IPS-18a (cell line): ENCODE measurements around the gene ABHD1.
"Not testable (repeated sequence)": the region's sequence is repeated elsewhere in the genome, so short reads cannot be mapped to it uniquely, and the experiment has no call there.

Experiments used
- H3K27ac ChIP-seq: one replicate; pipeline ENCODE4 v1.5.1; 2013; ENCODE audit warnings: low read length
- H3K27me3 ChIP-seq: one replicate; pipeline ENCODE4 v1.6.1; 2013; ENCODE audit warnings: mild to moderate bottlenecking, low read length; ENCODE audit not compliant: control insufficient read depth, insufficient read depth
- H3K36me3 ChIP-seq: one replicate; pipeline ENCODE4 v1.6.1; 2013; ENCODE audit warnings: low read depth, low read length; ENCODE audit not compliant: control insufficient read depth
- H3K4me1 ChIP-seq: one replicate; pipeline ENCODE4 v1.6.1; 2013; ENCODE audit warnings: low read depth, low read length; ENCODE audit not compliant: control insufficient read depth
- H3K4me3 ChIP-seq: one replicate; pipeline ENCODE4 v1.5.1; 2013; ENCODE audit warnings: low read length
- H3K9ac ChIP-seq: one replicate; pipeline ENCODE4 v1.6.1; 2013; ENCODE audit warnings: mild to moderate bottlenecking, low read length, moderate library complexity
- H3K9me3 ChIP-seq: one replicate; pipeline ENCODE4 v1.6.1; 2013; ENCODE audit warnings: low read depth, low read length; ENCODE audit not compliant: control insufficient read depth

Gene ABHD1

GRCh38 chr2:27123302-27124150, at the start of gene ABHD1:
Gene ABHD1, plus strand, starts transcription at chr2:27123815. Its CDS starts 134 bp downstream, at chr2:27123949.
- no peaks in the 10 kb centered on the region for H3K36me3 ChIP-seq
- no peaks in the 10 kb centered on the region for H3K9me3 ChIP-seq
- no peaks in the 10 kb centered on the region for H3K4me1 ChIP-seq
- H3K4me3 ChIP-seq: peak within 1 kb of the TSS; percentile 59
- peaks cover 59% of the 10 kb centered on the region for H3K27me3 ChIP-seq
- no peak within 1 kb of the TSS for H3K27ac ChIP-seq
- H3K9ac ChIP-seq: no peak within 1 kb of the TSS

- Histone ChIP-seq H3K4me1 (no peaks in the 10 kb centered on the region), H3K27me3 (no peaks in the 10 kb centered on the region), H3K9ac (no peak overlapping the region), H3K36me3 (no peaks in the 10 kb centered on the region), H3K27ac (no peak overlapping the region), H3K9me3 (no peaks in the 10 kb centered on the region), H3K4me3 (no peak overlapping the region)
These were observed 48.7 kb upstream of the ABHD1 start for GRCh38 chr2:27074738-27075565.

- not testable (repeated sequence) for H3K4me1 ChIP-seq, H3K27ac ChIP-seq, H3K9me3 ChIP-seq, H3K4me3 ChIP-seq, H3K27me3 ChIP-seq, H3K36me3 ChIP-seq, H3K9ac ChIP-seq
These were observed 48.1 kb upstream of the ABHD1 start for GRCh38 chr2:27075566-27075871.

GRCh38 chr2:27076323-27076722, 47.3 kb upstream of the ABHD1 start:
- no peaks in the 10 kb centered on the region for H3K4me1 ChIP-seq
- H3K4me3 ChIP-seq: no peak overlapping the region

GRCh38 chr2:27077231-27077630, 46.4 kb upstream of the ABHD1 start:
- Histone ChIP-seq H3K36me3 (no peaks in the 10 kb centered on the region), H3K4me1 (no peaks in the 10 kb centered on the region), H3K27me3 (no peaks in the 10 kb centered on the region), H3K9me3 (no peaks in the 10 kb centered on the region), H3K4me3 (no peak overlapping the region), H3K27ac (no peak overlapping the region), H3K9ac (no peak overlapping the region)

More at GRCh38 chr2:27076323-27076722, 47.3 kb upstream of the ABHD1 start:
- H3K9ac ChIP-seq: no peak overlapping the region
- H3K27me3 ChIP-seq: no peaks in the 10 kb centered on the region
- H3K27ac ChIP-seq: no peak overlapping the region
- no peaks in the 10 kb centered on the region for H3K36me3 ChIP-seq
- no peaks in the 10 kb centered on the region for H3K9me3 ChIP-seq

GRCh38 chr2:27078267-27079194, 45.1 kb upstream of the ABHD1 start, which contains the start of gene EMILIN1:
Gene EMILIN1, plus strand, starts transcription at chr2:27078615. Its CDS starts 451 bp downstream, at chr2:27079066.
- Histone ChIP-seq H3K27me3 (no peaks in the 10 kb centered on the region), H3K4me1 (no peaks in the 10 kb centered on the region), H3K27ac (no peak within 1 kb of the TSS), H3K9me3 (no peaks in the 10 kb centered on the region), H3K36me3 (no peaks in the 10 kb centered on the region), H3K4me3 (no peak within 1 kb of the TSS), H3K9ac (no peak within 1 kb of the TSS)

GRCh38 chr2:27079233-27080139, 44.1 kb upstream of the ABHD1 start:
- H3K27ac ChIP-seq: no peak overlapping the region
- H3K4me3 ChIP-seq: no peak overlapping the region
- H3K9ac ChIP-seq: no peak overlapping the region
- no peaks in the 10 kb centered on the region for H3K9me3 ChIP-seq
- no peaks in the 10 kb centered on the region for H3K4me1 ChIP-seq
- H3K36me3 ChIP-seq: no peaks in the 10 kb centered on the region
- H3K27me3 ChIP-seq: no peaks in the 10 kb centered on the region

- H3K36me3 ChIP-seq: no peaks in the 10 kb centered on the region
- peaks cover 6% of the 10 kb centered on the region for H3K27me3 ChIP-seq
- H3K9me3 ChIP-seq: no peaks in the 10 kb centered on the region
- H3K4me1 ChIP-seq: no peaks in the 10 kb centered on the region
- H3K27ac ChIP-seq: no peak overlapping the region
- H3K9ac ChIP-seq: no peak overlapping the region
- H3K4me3 ChIP-seq: no peak overlapping the region
These were observed 43.5 kb upstream of the ABHD1 start for GRCh38 chr2:27080140-27080469.

GRCh38 chr2:27080603-27080936, 43.0 kb upstream of the ABHD1 start:
- Histone ChIP-seq H3K36me3 (no peaks in the 10 kb centered on the region), H3K27ac (no peak overlapping the region), H3K9ac (no peak overlapping the region), H3K9me3 (no peaks in the 10 kb centered on the region), H3K27me3 (peaks cover 11% of the 10 kb centered on the region), H3K4me3 (no peak overlapping the region), H3K4me1 (no peaks in the 10 kb centered on the region)

GRCh38 chr2:27081984-27082772, 41.4 kb upstream of the ABHD1 start:
- H3K9me3 ChIP-seq: no peaks in the 10 kb centered on the region
- no peak overlapping the region for H3K4me3 ChIP-seq
- no peak overlapping the region for H3K9ac ChIP-seq
- no peaks in the 10 kb centered on the region for H3K4me1 ChIP-seq
- H3K36me3 ChIP-seq: no peaks in the 10 kb centered on the region
- H3K27ac ChIP-seq: no peak overlapping the region
- peaks cover 14% of the 10 kb centered on the region for H3K27me3 ChIP-seq
